B cell (primary cell): ENCODE results near the gene KCTD2. TPM values are rescaled to one million over a fixed set of nuclear protein-coding genes. Genes with fewer than 3 reads are reported as not detected.

Experiments used
- ATAC-seq: fragments of 200-7000 bp; cut with Tn5 transposase; one replicate; pipeline ENCODE4 v1.10.0; 2021; ENCODE audit warnings: low read depth, mild to moderate bottlenecking, moderate number of reproducible peaks, moderate library complexity
- CTCF ChIA-PET: fragments of 350-600 bp; sonication (Branson Sonifier 250); formaldehyde crosslinking; loops from one replicate; lab custom pipeline; 2021; ENCODE audit warnings: antibody characterized with exemption, inconsistent platforms; lab: Charles Lee
- POLR2A ChIA-PET: fragments of 350-600 bp; sonication (Branson Sonifier 250); formaldehyde crosslinking; loops from one replicate; lab custom pipeline; 2021; ENCODE audit warnings: antibody characterized with exemption; lab: Charles Lee
- DNase-seq: peaks from one replicate; pipeline ENCODE4 v3.0.0; 2013
- H2AFZ ChIP-seq: 2 replicates; pipeline ENCODE4 v1.6.1; 2012; ENCODE audit warnings: mild to moderate bottlenecking, low read depth, low read length; ENCODE audit not compliant: insufficient read depth, poor library complexity, severe bottlenecking
- H3K27ac ChIP-seq, 2 donors: 1 replicate in 1 of 2; 2 replicates in 1 of 2; pipeline ENCODE4 v1.5.1; 2012 to 2013; ENCODE audit warnings: low read length in 2 of 2, mild to moderate bottlenecking in 2 of 2, moderate library complexity in 1 of 2
- H3K27me3 ChIP-seq, 4 experiments: fragments of 200-600 bp in 1 of 4; sonication (generic) in 1 of 4; replicated peaks in 1 of 4; 1 replicate in 2 of 4; 2 replicates in 2 of 4; pipeline versions ENCODE4 v1.6.1 to v1.7.0; 2013 to 2016; ENCODE audit warnings: low read length in 3 of 4, mild to moderate bottlenecking in 2 of 4, mixed read lengths in 1 of 4, moderate library complexity in 1 of 4; ENCODE audit not compliant: insufficient read depth in 4 of 4, control insufficient read depth in 3 of 4; ENCODE audit errors: control extremely low read depth in 1 of 4
- H3K36me3 ChIP-seq, 2 experiments: replicated peaks in 1 of 2; 1 replicate in 1 of 2; 2 replicates in 1 of 2; pipeline versions ENCODE4 v1.6.1 to v1.7.1; 2013; ENCODE audit warnings: low read length in 1 of 2; ENCODE audit not compliant: insufficient read depth in 2 of 2, control insufficient read depth in 1 of 2; ENCODE audit errors: control extremely low read depth in 1 of 2, extremely low read depth in 1 of 2
- H3K4me1 ChIP-seq, 2 donors: fragments of 200-600 bp in 1 of 2; sonication (generic) in 1 of 2; 1 replicate in 1 of 2; 2 replicates in 1 of 2; pipeline versions ENCODE4 v1.5.1 to v1.6.1; 2013 to 2017; ENCODE audit warnings: low read length in 2 of 2; ENCODE audit not compliant: control insufficient read depth in 2 of 2, insufficient read depth in 2 of 2
- H3K4me2 ChIP-seq: replicated peaks from 2 replicates; pipeline ENCODE3; 2012; ENCODE audit warnings: mild to moderate bottlenecking, low read depth, low read length; ENCODE audit not compliant: poor library complexity, severe bottlenecking
- H3K4me3 ChIP-seq, 5 experiments: fragments of 200-600 bp in 1 of 5; sonication (generic) in 1 of 5; 1 replicate in 3 of 5; 2 replicates in 2 of 5; pipeline versions ENCODE4 v1.5.1 to v1.7.0; 2011 to 2016; ENCODE audit warnings: low read length in 4 of 5, mild to moderate bottlenecking in 4 of 5, low read depth in 2 of 5, control low read depth in 1 of 5, moderate library complexity in 1 of 5; ENCODE audit not compliant: insufficient read depth in 1 of 5; ENCODE audit errors: control extremely low read depth in 1 of 5, extremely low read depth in 1 of 5
- H3K79me2 ChIP-seq: fragments of 200-600 bp; sonication (generic); one replicate; pipeline ENCODE4 v1.6.0; 2016; ENCODE audit warnings: low read length; ENCODE audit not compliant: control insufficient read depth, insufficient read depth
- H3K9ac ChIP-seq: fragments of 200-600 bp; sonication (generic); 2 replicates; pipeline ENCODE4 v1.6.1; 2017; ENCODE audit warnings: mild to moderate bottlenecking, low read length, moderate library complexity
- H3K9me3 ChIP-seq, 3 donors: one replicate each; pipeline versions ENCODE4 v1.6.1 to v1.7.1; 2013; ENCODE audit warnings: low read length in 2 of 3; ENCODE audit not compliant: control insufficient read depth in 2 of 3, insufficient read depth in 1 of 3; ENCODE audit errors: control extremely low read depth in 1 of 3
- H4K20me1 ChIP-seq: 2 replicates; pipeline ENCODE4 v1.6.0; 2012; ENCODE audit warnings: mild to moderate bottlenecking, low read length; ENCODE audit not compliant: insufficient read depth, control insufficient read depth, poor library complexity, severe bottlenecking
- H3K27ac Mint-ChIP-seq: one replicate; pipeline ENCODE4 v1.8.0; 2021; ENCODE audit warnings: mixed read lengths
- H3K27me3 Mint-ChIP-seq: one replicate; pipeline ENCODE4 v1.8.0; 2021; ENCODE audit warnings: mixed read lengths
- H3K4me1 Mint-ChIP-seq: one replicate; pipeline ENCODE4 v1.8.0; 2021; ENCODE audit warnings: mixed read lengths
- H3K4me3 Mint-ChIP-seq: one replicate; pipeline ENCODE4 v1.8.0; 2021; ENCODE audit warnings: mixed read lengths
- H3K9me3 Mint-ChIP-seq: one replicate; pipeline ENCODE4 v1.8.0; 2022; ENCODE audit warnings: mixed read lengths; ENCODE audit not compliant: insufficient read depth
- EZH2 ChIP-seq: IDR thresholded peaks from 2 replicates; pipeline ENCODE4 v1.6.1; 2012; ENCODE audit warnings: borderline replicate concordance, low read depth, mild to moderate bottlenecking, moderate library complexity, low read length; ENCODE audit not compliant: insufficient read depth, poor library complexity, severe bottlenecking
- WGBS: methylation state at CpG from one replicate; pipeline ENCODE4 v1.1.5; 2013; ENCODE audit warnings: missing lambda C conversion rate; ENCODE audit not compliant: insufficient coverage; 5-methylcytosine and 5-hydroxymethylcytosine counted together
- intact Hi-C: fragments of 100-400 bp; cut with micrococcal nuclease; formaldehyde crosslinking; loops from one replicate; pipeline ENCODE4 v1.10.0; 2022
- polyA plus RNA-seq: library from polyadenylated mRNA; depleted of rRNA; stranded (reverse); fragments of >200 nt; gene quantifications from 2 replicates; pipeline ENCODE4 v1.2.3, GENCODE V29; 2012
- total RNA-seq, 2 donors: library from RNA; stranded (reverse); fragments of 120-200 nt in 1 of 2; gene quantifications; 1 replicate in 1 of 2; 2 replicates in 1 of 2; pipeline versions ENCODE4 v1.2.3 to v1.2.4, GENCODE V29; 2013 to 2022
- TF ChIP-seq, protein P1 (sequence below): fragments of 200-600 bp; IDR thresholded peaks from one replicate; pipeline ENCODE4 v1.8.0; 2022; ENCODE audit warnings: antibody characterized with exemption, mild to moderate bottlenecking

The KCTD2 gene
- total and polyA plus RNA-seq, 2 donors (not counting 1 experiment from before 2014, with no cell fraction given): 15.7 to 23.2 TPM

DNA sequence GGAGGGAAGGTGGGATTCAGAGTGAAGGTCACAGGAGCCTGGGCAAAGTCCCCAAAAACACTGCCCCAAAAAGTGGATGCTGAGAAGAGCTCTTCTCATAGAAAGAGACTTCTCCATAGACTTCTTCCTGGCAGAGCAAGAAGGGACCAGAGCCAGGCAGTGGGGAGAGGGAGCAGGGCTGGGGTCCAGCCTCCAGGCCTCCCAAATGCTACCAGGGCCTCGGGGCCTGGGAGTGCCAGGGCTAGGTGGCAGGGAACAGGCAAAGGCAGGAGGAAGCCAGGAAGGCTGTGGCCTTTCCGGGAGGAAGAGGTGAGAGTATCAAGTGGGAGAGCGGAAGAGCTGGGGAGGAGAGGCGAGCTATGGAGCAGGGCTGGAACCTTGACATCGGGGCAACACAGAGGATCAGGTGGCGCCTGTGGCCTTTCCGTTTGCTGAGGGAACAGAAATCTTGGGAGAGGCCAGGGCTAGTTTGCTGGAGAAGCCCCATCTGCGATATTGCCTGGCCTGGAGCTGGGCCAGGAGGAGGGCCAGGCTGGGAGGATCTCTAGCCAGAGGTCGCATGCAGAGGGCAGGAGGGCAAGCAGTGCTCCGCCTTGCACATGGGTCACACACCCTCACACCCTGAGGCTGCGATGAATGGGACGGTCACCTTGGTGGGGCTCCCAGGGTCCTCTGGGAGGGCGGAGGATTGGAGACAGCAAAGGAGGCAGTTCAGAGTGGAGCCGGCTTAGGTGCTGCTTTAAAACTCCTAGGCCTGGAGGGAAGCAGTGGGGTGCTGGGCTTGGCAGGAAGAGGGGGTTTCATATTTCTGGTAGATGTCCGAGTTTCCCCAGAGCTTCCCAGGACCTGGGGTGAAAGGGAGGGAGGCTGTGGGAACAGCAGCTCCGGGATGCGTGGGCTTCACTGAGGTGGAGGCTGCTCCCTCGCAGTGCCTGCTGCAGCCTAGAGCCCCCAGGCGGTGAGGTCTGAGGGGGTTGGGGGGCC, 44.1 kb downstream of the KCTD2 start:
- H3K9me3 ChIP-seq: no peaks in the 10 kb centered on the region
- TF ChIP-seq, protein P1, sequence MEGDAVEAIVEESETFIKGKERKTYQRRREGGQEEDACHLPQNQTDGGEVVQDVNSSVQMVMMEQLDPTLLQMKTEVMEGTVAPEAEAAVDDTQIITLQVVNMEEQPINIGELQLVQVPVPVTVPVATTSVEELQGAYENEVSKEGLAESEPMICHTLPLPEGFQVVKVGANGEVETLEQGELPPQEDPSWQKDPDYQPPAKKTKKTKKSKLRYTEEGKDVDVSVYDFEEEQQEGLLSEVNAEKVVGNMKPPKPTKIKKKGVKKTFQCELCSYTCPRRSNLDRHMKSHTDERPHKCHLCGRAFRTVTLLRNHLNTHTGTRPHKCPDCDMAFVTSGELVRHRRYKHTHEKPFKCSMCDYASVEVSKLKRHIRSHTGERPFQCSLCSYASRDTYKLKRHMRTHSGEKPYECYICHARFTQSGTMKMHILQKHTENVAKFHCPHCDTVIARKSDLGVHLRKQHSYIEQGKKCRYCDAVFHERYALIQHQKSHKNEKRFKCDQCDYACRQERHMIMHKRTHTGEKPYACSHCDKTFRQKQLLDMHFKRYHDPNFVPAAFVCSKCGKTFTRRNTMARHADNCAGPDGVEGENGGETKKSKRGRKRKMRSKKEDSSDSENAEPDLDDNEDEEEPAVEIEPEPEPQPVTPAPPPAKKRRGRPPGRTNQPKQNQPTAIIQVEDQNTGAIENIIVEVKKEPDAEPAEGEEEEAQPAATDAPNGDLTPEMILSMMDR: no peak
- TF ChIP-seq EZH2: no peak
- peaks cover 0 to 7% (median 0%) of the 10 kb centered on the region in 4 experiments for H3K27me3 ChIP-seq
- POLR2A ChIA-PET: interaction anchor here (0.7 kb wide), 1 partner anchor 11 kb away, joined by 3 read pairs; no protein-coding TSS in a partner anchor
- no peak overlapping the region for H3K9ac ChIP-seq
- ATAC-seq (no peak), DNase-seq (no peak)
- H3K4me3 Mint-ChIP-seq: no peak overlapping the region
- 92% methylated on average over 18 of the region's 19 CpGs for WGBS
- H3K27ac Mint-ChIP-seq: no peak overlapping the region
- no peak overlapping the region for H3K4me3 ChIP-seq
- intact Hi-C loops: no loop called here
- no peaks in the 10 kb centered on the region for H3K9me3 Mint-ChIP-seq
- H4K20me1 ChIP-seq: no peaks in the 10 kb centered on the region
- CTCF ChIA-PET: interaction anchor here (1.4 kb wide), 1 partner anchor 23 kb away, joined by 3 read pairs; no protein-coding TSS in a partner anchor
- no peak overlapping the region for H3K4me2 ChIP-seq
- H3K27ac ChIP-seq: no peak overlapping the region
- no peaks in the 10 kb centered on the region for H3K36me3 ChIP-seq
- no peak overlapping the region for H2AFZ ChIP-seq
- peaks cover 16% of the 10 kb centered on the region for H3K4me1 Mint-ChIP-seq
- H3K79me2 ChIP-seq: no peaks in the 10 kb centered on the region
- H3K27me3 Mint-ChIP-seq: no peaks in the 10 kb centered on the region
- H3K4me1 ChIP-seq: peaks cover 11 to 19% of the 10 kb centered on the region in 2 donors

DNA sequence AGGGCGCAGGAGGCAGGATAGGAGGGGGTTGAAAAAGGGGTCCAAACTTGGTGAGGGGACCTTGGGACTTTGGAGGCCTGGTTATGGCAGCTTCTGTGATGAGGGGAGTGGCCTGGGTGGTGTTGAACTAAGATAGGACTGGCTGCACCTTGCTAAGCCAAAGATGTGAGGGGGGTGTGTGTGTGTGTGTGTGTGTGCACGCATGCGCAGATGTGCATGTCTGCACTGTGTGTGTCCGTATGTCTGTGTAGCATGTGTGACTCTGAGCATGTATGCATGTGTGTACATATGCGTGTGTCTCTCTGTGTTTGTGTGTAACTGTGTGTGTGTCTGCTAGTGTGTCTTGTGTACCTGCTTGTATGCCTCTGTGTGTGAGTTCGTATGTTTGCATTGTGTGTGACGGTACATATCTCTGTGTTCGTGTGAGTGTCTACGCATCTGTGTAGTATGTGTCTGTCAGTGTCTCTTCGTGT, 44.9 kb downstream of the KCTD2 start:
- TF ChIP-seq, protein P1: no peak
- no peak for TF ChIP-seq EZH2
- no peak overlapping the region for H2AFZ ChIP-seq
- Mint-ChIP-seq H3K4me3 (no peak overlapping the region), H3K27me3 (no peaks in the 10 kb centered on the region), H3K4me1 (peaks cover 11% of the 10 kb centered on the region), H3K27ac (no peak overlapping the region), H3K9me3 (no peaks in the 10 kb centered on the region)
- no peaks in the 10 kb centered on the region for H3K36me3 ChIP-seq
- WGBS: 98% methylated on average over 10 of the region's 10 CpGs
- no peak overlapping the region for H3K4me3 ChIP-seq
- peaks cover 0 to 7% (median 0%) of the 10 kb centered on the region in 4 experiments for H3K27me3 ChIP-seq
- H3K4me1 ChIP-seq: peaks cover 11 to 19% of the 10 kb centered on the region in 2 donors
- ChIA-PET CTCF (interaction anchor here (1.4 kb wide), 1 partner anchor 22 kb away, joined by 3 read pairs; no protein-coding TSS in a partner anchor), POLR2A (no interaction called here)
- DNase-seq: no peak
- H3K27ac ChIP-seq: no peak overlapping the region
- no peaks in the 10 kb centered on the region for H3K9me3 ChIP-seq
- no peaks in the 10 kb centered on the region for H3K79me2 ChIP-seq
- no peak overlapping the region for H3K4me2 ChIP-seq
- intact Hi-C loops: no loop called here
- ATAC-seq: no peak
- H4K20me1 ChIP-seq: no peaks in the 10 kb centered on the region
- no peak overlapping the region for H3K9ac ChIP-seq
